Gastroesophageal sphincter (tissue), 3 donors: Measurements from ENCODE around the gene MAST1.

Experiments
- CTCF ChIP-seq, 4 experiments: fragments of 200-600 bp in 2 of 4; fragments of 450-650 bp in 2 of 4; sonication (generic) in 1 of 4; IDR thresholded peaks; one replicate each; pipeline ENCODE4 v1.5.1; 2017 to 2019; ENCODE audit warnings: antibody characterized with exemption in 4 of 4, mild to moderate bottlenecking in 2 of 4, moderate library complexity in 2 of 4
- POLR2A ChIP-seq, 2 donors: fragments of 450-650 bp; IDR thresholded peaks; one replicate each; pipeline ENCODE4 v1.6.1; 2017; ENCODE audit warnings: antibody characterized with exemption in 2 of 2, mild to moderate bottlenecking in 2 of 2, moderate library complexity in 1 of 2
- POLR2AphosphoS5 ChIP-seq: sonication (generic); formaldehyde crosslinking; IDR thresholded peaks from one replicate; pipeline ENCODE4 v1.6.1; 2017; ENCODE audit warnings: antibody characterized with exemption

GRCh38 chr19:12896460-12896859, 58.1 kb downstream of the MAST1 start:
- TF ChIP-seq POLR2A (IDR thresholded peaks at IDR 0.05), result no peak
- TF ChIP-seq CTCF (IDR thresholded peaks at IDR 0.05), result no peak
- TF ChIP-seq POLR2AphosphoS5, result no peak
